T-helper 2 cell treated with Interferon-gamma antibody and Interleukin-4, amounts not matched to agents 100 ng/mL and 5 ng/mL, for 36 hours (primary cell): ENCODE results near the gene AFAP1L2. TPM values are rescaled to one million over a fixed set of nuclear protein-coding genes. Genes with fewer than 3 reads are reported as not detected.
"Not testable (repeated sequence)": the region's sequence is repeated elsewhere in the genome, so short reads cannot be mapped to it uniquely, and the experiment has no call there.

Experiments used
- intact Hi-C: fragments of 100-400 bp; cut with micrococcal nuclease; formaldehyde crosslinking; loops from one replicate; pipeline ENCODE4 v1.15.1; 2023
- total RNA-seq: library from RNA; stranded (reverse); gene quantifications from 2 replicates; pipeline ENCODE4 v1.2.3, GENCODE V29; 2022

The AFAP1L2 gene
- total RNA-seq, 1 donor from 2014 or later = 1.9 TPM

GRCh38 chr10:114340816-114341215 is 63.5 kb downstream of the AFAP1L2 start:
- intact Hi-C loops = no loop called here

- intact Hi-C loops = no loop called here
Measured at GRCh38 chr10:114337510-114338462, 66.5 kb downstream of the AFAP1L2 start.

GRCh38 chr10:114336823-114337509 is 67.3 kb downstream of the AFAP1L2 start:
- intact Hi-C loops = no loop called here

- intact Hi-C loops = no loop called here
Measured at GRCh38 chr10:114335614-114336013, 68.7 kb downstream of the AFAP1L2 start.

- intact Hi-C loops = no loop called here
Measured at GRCh38 chr10:114334301-114334700, 70.0 kb downstream of the AFAP1L2 start.

- intact Hi-C loops = not testable (repeated sequence)
Measured at GRCh38 chr10:114333441-114333840, 70.9 kb downstream of the AFAP1L2 start.

- intact Hi-C loops = no loop called here
Measured at GRCh38 chr10:114332301-114333192, 71.8 kb downstream of the AFAP1L2 start.

- intact Hi-C loops = no loop called here
Measured at GRCh38 chr10:114329634-114330365, 74.5 kb downstream of the AFAP1L2 start.

GRCh38 chr10:114328874-114329273 is 75.4 kb downstream of the AFAP1L2 start:
- intact Hi-C loops = no loop called here

GRCh38 chr10:114328441-114328812 is 75.9 kb downstream of the AFAP1L2 start:
- intact Hi-C loops = no loop called here

GRCh38 chr10:114327537-114328440 is 76.5 kb downstream of the AFAP1L2 start:
- intact Hi-C loops = no loop called here

GRCh38 chr10:114326795-114327194 is 77.5 kb downstream of the AFAP1L2 start:
- intact Hi-C loops = no loop called here

- intact Hi-C loops = no loop called here
Measured at GRCh38 chr10:114323023-114323422, 81.3 kb downstream of the AFAP1L2 start.

- intact Hi-C loops = no loop called here
Measured at GRCh38 chr10:114322344-114322743, 82.0 kb downstream of the AFAP1L2 start.

- intact Hi-C loops = no loop called here
Measured at GRCh38 chr10:114320249-114321116, 83.8 kb downstream of the AFAP1L2 start.

- intact Hi-C loops = no loop called here
Measured at GRCh38 chr10:114319406-114320248, 84.7 kb downstream of the AFAP1L2 start.

- intact Hi-C loops = no loop called here
Measured at GRCh38 chr10:114316744-114317143, 87.6 kb downstream of the AFAP1L2 start.
